Esophagus squamous epithelium (tissue), 4 donors: ENCODE data around the gene CTSA.

Experiments
- POLR2A ChIP-seq, 4 donors: fragments of 450-650 bp; IDR thresholded peaks; one replicate each; pipeline ENCODE4 v1.6.1; 2017; ENCODE audit warnings: antibody characterized with exemption in 4 of 4, mild to moderate bottlenecking in 4 of 4, moderate library complexity in 3 of 4
- TF ChIP-seq, protein P1 (sequence below), 6 experiments: fragments of 450-650 bp in 4 of 6; fragments of 200-600 bp in 2 of 6; sonication (generic) in 2 of 6; IDR thresholded peaks; one replicate each; pipeline ENCODE4 v1.5.1; 2016 to 2019; ENCODE audit warnings: antibody characterized with exemption in 6 of 6, mild to moderate bottlenecking in 4 of 6, moderate library complexity in 4 of 6

DNA sequence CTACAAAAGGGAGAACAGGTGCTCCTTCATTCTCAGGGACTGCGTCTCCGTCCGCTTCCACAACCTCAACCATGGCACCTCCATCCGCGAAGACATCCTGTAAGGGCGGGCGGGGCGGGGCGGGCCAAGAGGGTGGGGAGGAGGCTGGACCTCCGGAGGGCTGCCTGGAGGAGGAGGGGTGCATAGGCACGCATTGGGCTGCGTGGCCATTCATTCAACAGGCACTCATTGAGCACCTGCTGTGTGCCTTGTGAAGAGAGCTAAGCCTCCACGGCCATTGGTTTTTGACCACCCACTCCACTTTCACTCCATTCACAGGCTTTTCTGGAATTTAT, 33.3 kb upstream of the CTSA start:
- TF ChIP-seq, protein P1, sequence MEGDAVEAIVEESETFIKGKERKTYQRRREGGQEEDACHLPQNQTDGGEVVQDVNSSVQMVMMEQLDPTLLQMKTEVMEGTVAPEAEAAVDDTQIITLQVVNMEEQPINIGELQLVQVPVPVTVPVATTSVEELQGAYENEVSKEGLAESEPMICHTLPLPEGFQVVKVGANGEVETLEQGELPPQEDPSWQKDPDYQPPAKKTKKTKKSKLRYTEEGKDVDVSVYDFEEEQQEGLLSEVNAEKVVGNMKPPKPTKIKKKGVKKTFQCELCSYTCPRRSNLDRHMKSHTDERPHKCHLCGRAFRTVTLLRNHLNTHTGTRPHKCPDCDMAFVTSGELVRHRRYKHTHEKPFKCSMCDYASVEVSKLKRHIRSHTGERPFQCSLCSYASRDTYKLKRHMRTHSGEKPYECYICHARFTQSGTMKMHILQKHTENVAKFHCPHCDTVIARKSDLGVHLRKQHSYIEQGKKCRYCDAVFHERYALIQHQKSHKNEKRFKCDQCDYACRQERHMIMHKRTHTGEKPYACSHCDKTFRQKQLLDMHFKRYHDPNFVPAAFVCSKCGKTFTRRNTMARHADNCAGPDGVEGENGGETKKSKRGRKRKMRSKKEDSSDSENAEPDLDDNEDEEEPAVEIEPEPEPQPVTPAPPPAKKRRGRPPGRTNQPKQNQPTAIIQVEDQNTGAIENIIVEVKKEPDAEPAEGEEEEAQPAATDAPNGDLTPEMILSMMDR (IDR thresholded peaks at IDR 0.05), result no peak
- no peak for TF ChIP-seq POLR2A (IDR thresholded peaks at IDR 0.05)
